ENCODE measurements around the gene SIGLEC7.

DNA sequence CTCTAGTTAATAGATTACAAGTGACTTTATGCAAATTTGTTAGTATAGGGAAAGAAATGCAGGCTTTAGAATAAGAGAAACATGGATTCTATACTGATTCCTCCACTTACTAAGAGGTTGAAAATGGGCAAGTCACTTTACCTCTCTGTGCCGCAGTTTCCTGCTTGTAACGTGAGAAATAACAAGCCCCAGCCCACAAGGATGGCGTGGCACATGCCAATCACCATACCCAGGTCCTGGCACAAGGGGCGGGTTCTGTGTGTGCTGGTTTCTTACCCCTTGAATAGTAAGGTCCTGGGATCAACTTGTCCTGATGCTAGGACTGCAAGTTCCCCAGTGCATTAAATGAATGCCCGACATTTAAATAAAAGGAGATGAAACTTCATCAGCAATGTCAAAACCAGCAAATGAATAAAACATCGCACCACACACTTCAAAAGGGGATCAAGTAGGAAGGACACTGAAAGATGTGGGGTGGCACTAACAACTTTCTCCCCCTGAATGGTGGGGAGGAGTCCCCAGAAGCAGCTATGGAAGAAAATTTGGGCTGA is 25.3 kb upstream of the SIGLEC7 start:
- TF ChIP-seq, protein P1, sequence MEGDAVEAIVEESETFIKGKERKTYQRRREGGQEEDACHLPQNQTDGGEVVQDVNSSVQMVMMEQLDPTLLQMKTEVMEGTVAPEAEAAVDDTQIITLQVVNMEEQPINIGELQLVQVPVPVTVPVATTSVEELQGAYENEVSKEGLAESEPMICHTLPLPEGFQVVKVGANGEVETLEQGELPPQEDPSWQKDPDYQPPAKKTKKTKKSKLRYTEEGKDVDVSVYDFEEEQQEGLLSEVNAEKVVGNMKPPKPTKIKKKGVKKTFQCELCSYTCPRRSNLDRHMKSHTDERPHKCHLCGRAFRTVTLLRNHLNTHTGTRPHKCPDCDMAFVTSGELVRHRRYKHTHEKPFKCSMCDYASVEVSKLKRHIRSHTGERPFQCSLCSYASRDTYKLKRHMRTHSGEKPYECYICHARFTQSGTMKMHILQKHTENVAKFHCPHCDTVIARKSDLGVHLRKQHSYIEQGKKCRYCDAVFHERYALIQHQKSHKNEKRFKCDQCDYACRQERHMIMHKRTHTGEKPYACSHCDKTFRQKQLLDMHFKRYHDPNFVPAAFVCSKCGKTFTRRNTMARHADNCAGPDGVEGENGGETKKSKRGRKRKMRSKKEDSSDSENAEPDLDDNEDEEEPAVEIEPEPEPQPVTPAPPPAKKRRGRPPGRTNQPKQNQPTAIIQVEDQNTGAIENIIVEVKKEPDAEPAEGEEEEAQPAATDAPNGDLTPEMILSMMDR (IDR thresholded peaks at IDR 0.05): no peak
- no peak for TF ChIP-seq POLR2A (IDR thresholded peaks at IDR 0.05)
